Activated B cell treated with CpG ODN at 0.5 μM for 24 hours (primary cell): ENCODE measurements around the gene MAP2K2. TPM values are rescaled to one million over a fixed set of nuclear protein-coding genes. Genes with fewer than 3 reads are reported as not detected.

Experiments used
- ATAC-seq: fragments of 200-7000 bp; cut with Tn5 transposase; one replicate; pipeline ENCODE4 v1.10.0; 2021; ENCODE audit warnings: low read depth, mild to moderate bottlenecking, moderate library complexity
- CTCF ChIA-PET: fragments of 350-600 bp; sonication (Branson Sonifier 250); formaldehyde crosslinking; loops from one replicate; lab custom pipeline; 2021; ENCODE audit warnings: antibody characterized with exemption; lab: Charles Lee
- POLR2A ChIA-PET: fragments of 350-600 bp; sonication (Branson Sonifier 250); formaldehyde crosslinking; loops from one replicate; lab custom pipeline; 2021; ENCODE audit warnings: antibody characterized with exemption; lab: Charles Lee
- DNase-seq: peaks from one replicate; pipeline ENCODE4 v3.0.0; 2022
- H3K27ac Mint-ChIP-seq: one replicate; pipeline ENCODE4 v1.8.0; 2020; ENCODE audit warnings: mixed read lengths
- H3K27me3 Mint-ChIP-seq: one replicate; pipeline ENCODE4 v1.8.0; 2021; ENCODE audit warnings: mixed read lengths
- H3K36me3 Mint-ChIP-seq: one replicate; pipeline ENCODE4 v1.8.0; 2021; ENCODE audit warnings: low read depth, mixed read lengths
- H3K4me1 Mint-ChIP-seq: one replicate; pipeline ENCODE4 v1.8.0; 2021; ENCODE audit warnings: mixed read lengths
- H3K4me3 Mint-ChIP-seq: one replicate; pipeline ENCODE4 v1.8.0; 2020; ENCODE audit warnings: mild to moderate bottlenecking, mixed read lengths
- H3K9me3 Mint-ChIP-seq: one replicate; pipeline ENCODE4 v1.8.0; 2020; ENCODE audit warnings: mixed read lengths
- intact Hi-C: fragments of 100-400 bp; cut with micrococcal nuclease; formaldehyde crosslinking; loops from one replicate; pipeline ENCODE4 v1.15.1; 2024
- total RNA-seq: library from RNA; stranded (reverse); gene quantifications from 2 replicates; pipeline ENCODE4 v1.2.3, GENCODE V29; 2022
- TF ChIP-seq, protein P1 (sequence below): fragments of 200-600 bp; IDR thresholded peaks from one replicate; pipeline ENCODE4 v1.8.0; 2022; ENCODE audit warnings: antibody characterized with exemption, mild to moderate bottlenecking

MAP2K2 gene
- total RNA-seq, 1 donor from 2014 or later = 126 TPM

DNA sequence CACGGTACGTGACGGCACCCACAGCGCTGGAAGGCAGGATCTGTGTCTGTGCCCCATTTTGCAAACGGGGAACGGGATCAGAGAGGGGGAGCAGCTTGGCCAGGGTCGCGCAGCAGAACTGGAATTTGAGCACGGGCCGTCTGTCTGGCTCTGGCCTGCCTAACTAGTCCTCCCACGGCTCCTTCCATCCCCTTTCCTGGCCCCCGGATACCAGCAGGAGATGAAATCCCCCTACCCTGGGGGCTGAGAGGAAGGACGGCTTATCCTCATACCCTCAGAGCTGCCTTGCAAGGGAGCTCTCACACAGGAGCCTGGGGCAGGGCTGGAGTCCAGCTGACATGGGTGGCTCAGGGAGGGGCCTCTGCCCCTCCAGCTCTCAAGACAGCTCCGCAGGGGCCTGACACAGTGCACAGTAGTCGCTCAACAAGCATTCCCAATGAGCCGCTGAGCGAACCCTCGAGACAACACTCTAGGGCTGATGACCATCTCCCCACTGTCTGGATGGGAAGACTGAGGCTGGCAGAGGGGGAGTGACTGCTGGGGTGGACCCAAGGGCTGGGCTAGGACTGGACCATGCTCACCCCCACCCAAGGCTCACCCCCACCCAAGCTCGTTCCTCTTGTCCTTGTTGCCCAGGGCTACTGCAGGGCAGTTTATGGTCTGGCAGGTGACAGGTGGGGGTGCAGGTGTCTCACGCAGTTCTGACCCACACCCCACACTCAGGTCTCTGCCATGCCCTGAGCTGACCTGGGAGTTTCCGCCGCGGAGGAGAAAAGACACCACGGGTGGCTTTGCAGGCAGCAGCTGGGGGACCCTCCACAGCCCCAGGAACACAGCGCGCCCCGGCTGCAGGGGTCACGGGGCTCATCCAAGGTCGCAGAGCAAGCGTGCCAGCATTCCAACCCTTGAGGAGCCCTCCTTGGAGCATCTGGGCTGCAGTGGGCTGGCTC, 61.2 kb downstream of the MAP2K2 start:
- intact Hi-C loops = loop anchor here (10.0 kb wide), 1 partner anchor 508 kb away; the partner anchor contains the start of gene MFSD12
- ATAC-seq (no peak), DNase-seq (no peak)
- no peaks in the 10 kb centered on the region for H3K27me3 Mint-ChIP-seq
- ChIA-PET POLR2A (interaction anchor here (0.6 to 4.5 kb wide), 3 partner anchors 15 to 75 kb away, joined by 3 to 21 read pairs (median 4); no protein-coding TSS in a partner anchor), CTCF (no interaction called here)
- peak overlapping the region; percentile 85 for H3K4me3 Mint-ChIP-seq
- H3K4me1 Mint-ChIP-seq = peaks cover 47% of the 10 kb centered on the region
- TF ChIP-seq, protein P1, sequence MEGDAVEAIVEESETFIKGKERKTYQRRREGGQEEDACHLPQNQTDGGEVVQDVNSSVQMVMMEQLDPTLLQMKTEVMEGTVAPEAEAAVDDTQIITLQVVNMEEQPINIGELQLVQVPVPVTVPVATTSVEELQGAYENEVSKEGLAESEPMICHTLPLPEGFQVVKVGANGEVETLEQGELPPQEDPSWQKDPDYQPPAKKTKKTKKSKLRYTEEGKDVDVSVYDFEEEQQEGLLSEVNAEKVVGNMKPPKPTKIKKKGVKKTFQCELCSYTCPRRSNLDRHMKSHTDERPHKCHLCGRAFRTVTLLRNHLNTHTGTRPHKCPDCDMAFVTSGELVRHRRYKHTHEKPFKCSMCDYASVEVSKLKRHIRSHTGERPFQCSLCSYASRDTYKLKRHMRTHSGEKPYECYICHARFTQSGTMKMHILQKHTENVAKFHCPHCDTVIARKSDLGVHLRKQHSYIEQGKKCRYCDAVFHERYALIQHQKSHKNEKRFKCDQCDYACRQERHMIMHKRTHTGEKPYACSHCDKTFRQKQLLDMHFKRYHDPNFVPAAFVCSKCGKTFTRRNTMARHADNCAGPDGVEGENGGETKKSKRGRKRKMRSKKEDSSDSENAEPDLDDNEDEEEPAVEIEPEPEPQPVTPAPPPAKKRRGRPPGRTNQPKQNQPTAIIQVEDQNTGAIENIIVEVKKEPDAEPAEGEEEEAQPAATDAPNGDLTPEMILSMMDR = no peak
- H3K27ac Mint-ChIP-seq = peak overlapping the region; percentile 76
- peaks cover 3% of the 10 kb centered on the region for H3K36me3 Mint-ChIP-seq
- no peaks in the 10 kb centered on the region for H3K9me3 Mint-ChIP-seq

DNA sequence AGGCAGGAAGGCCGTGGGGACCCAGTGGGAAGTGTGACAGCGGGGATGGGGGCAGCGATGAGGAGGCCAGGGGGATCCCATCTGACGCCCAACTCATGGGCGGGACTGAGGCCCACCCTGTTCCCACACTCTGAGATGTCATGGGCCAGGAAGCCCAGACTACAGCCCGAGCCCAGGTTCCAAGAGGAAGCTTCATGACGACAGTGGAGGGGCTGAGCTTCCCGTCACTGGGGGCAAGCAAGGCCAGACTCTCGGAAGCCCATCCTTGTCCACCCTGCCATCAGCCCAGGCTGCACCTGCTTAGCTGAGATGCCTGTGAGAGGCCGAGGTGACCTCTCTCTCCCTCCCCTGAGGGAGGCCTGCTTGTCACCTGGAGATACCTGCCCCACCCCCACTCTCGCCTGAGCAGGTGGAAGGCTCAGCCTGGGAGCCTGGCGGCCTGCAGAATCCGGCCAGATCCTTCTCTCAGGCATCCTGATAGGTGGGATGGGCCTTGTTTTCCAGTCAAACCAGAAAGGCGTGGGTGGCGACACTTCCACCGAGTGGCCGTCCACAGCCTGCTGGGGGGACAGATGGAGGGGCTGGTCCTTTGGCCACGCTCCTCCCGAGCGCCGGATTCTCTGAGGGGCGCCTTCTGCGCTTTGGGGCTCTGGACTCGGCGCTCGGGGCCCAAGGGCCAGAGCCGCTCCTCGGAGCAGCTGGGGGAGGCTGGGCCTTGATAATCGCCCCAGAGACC, 62.1 kb downstream of the MAP2K2 start:
- DNase-seq = no peak
- no peak overlapping the region for H3K27ac Mint-ChIP-seq
- TF ChIP-seq, protein P1 = no peak
- no peak for ATAC-seq
- POLR2A ChIA-PET = interaction anchor here (0.6 to 4.5 kb wide), 3 partner anchors 21 to 74 kb away, joined by 3 to 21 read pairs (median 4); no protein-coding TSS in a partner anchor
- CTCF ChIA-PET = no interaction called here
- H3K27me3 Mint-ChIP-seq = no peaks in the 10 kb centered on the region
- peaks cover 9% of the 10 kb centered on the region for H3K36me3 Mint-ChIP-seq
- intact Hi-C loops = loop anchor here (10.0 kb wide), 1 partner anchor 507 kb away; the partner anchor contains the start of gene MFSD12
- H3K9me3 Mint-ChIP-seq = no peaks in the 10 kb centered on the region
- peaks cover 51% of the 10 kb centered on the region for H3K4me1 Mint-ChIP-seq
- H3K4me3 Mint-ChIP-seq = peak overlapping the region; percentile 48

DNA sequence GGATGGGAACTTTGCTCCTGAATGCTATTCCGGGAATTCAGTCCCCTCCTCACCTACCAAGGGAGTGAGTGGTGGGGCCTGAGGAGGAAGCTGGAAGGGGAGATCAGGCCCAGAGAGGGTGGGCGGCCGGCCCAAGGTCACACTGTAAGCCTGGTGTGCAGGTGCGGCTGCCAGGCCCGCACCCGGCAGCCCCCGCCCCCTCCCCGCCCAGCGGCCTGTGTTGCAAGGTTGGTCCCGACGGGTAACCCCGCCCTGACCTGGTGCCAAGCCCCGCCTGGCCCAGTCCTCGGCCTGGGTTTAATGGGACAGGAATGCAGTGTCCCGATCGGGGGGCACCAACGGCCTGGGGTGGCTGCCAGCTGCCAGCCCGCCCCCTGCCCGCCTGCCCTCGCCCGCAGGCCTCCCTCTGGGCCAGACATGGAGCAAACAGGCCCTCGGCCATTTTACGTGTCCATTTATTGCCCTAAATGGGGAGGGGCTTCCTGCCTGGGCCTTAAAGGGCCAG, 62.7 kb downstream of the MAP2K2 start:
- no peak for ATAC-seq
- intact Hi-C loops = loop anchor here (10.0 kb wide), 1 partner anchor 506 kb away; the partner anchor contains the start of gene MFSD12
- Mint-ChIP-seq H3K27ac (no peak overlapping the region), H3K9me3 (no peaks in the 10 kb centered on the region), H3K4me3 (no peak overlapping the region), H3K27me3 (no peaks in the 10 kb centered on the region), H3K36me3 (peaks cover 13% of the 10 kb centered on the region), H3K4me1 (peaks cover 51% of the 10 kb centered on the region)
- no peak for DNase-seq
- ChIA-PET POLR2A (interaction anchor here (0.6 to 4.5 kb wide), 2 partner anchors 21 to 48 kb away, joined by 3 to 21 read pairs; no protein-coding TSS in a partner anchor), CTCF (no interaction called here)
- TF ChIP-seq, protein P1 = no peak

DNA sequence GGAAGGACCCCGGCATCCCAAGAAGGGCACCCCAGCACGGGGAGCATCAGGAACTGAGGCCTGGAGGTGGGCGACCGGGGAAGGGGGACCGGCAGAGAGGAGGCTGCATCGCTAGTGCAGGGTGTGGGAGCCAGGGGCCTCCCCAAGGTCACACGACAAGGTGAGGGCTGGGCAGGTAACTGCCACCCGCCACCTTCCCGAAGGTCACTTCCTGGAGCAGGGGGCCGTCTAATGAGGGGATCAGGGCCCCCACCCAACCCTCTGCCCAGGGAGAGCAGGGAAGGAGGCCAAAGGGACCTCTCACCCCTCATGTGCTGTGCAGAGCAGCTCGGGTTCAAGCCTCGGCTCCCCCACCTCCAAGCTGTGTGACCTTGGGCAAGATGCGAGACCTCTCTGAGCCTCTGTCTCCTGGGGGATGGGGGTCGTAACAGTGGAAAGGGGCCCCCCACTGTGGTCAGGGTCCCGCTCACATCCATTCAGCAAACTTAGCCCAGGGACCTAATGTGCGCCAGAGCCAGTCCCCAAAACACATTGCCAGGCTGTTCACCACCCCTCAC, 63.2 kb downstream of the MAP2K2 start:
- ATAC-seq = no peak
- Mint-ChIP-seq H3K27me3 (no peaks in the 10 kb centered on the region), H3K27ac (peak overlapping the region; percentile 78), H3K9me3 (no peaks in the 10 kb centered on the region), H3K36me3 (peaks cover 18% of the 10 kb centered on the region), H3K4me1 (peaks cover 55% of the 10 kb centered on the region), H3K4me3 (peak overlapping the region; percentile 48)
- TF ChIP-seq, protein P1 = no peak
- POLR2A ChIA-PET = interaction anchor here (0.6 to 4.5 kb wide), 3 partner anchors 22 to 71 kb away, joined by 3 to 21 read pairs (median 5); no protein-coding TSS in a partner anchor
- CTCF ChIA-PET = no interaction called here
- intact Hi-C loops = loop anchor here (10.0 kb wide), 1 partner anchor 506 kb away; the partner anchor contains the start of gene MFSD12
- DNase-seq = no peak
